ENCODE results near the gene CLRN1.

Gene CLRN1

GRCh38 chr3:150920236-150920635 lies 52.3 kb downstream of the CLRN1 start:
- no peak for DNase-seq (ENCODE audit: low spot score)

GRCh38 chr3:150917951-150918350 lies 54.6 kb downstream of the CLRN1 start:
- no peak for DNase-seq (ENCODE audit: low spot score)

- no peak for DNase-seq (ENCODE audit: low spot score)
Measured at GRCh38 chr3:150913133-150913922, 59.2 kb downstream of the CLRN1 start.

GRCh38 chr3:150912501-150912900 lies 60.0 kb downstream of the CLRN1 start:
- DNase-seq (ENCODE audit: low spot score): no peak

GRCh38 chr3:150911771-150912170 lies 60.8 kb downstream of the CLRN1 start:
- no peak for DNase-seq (ENCODE audit: low spot score)

- DNase-seq (ENCODE audit: low spot score): no peak
Measured at GRCh38 chr3:150906461-150906860, 66.1 kb downstream of the CLRN1 start.

- DNase-seq (ENCODE audit: low spot score): no peak
Measured at GRCh38 chr3:150905746-150906145, 66.8 kb downstream of the CLRN1 start.

- DNase-seq (ENCODE audit: low spot score): no peak
Measured at GRCh38 chr3:150905339-150905738, 67.2 kb downstream of the CLRN1 start, which contains the start of gene MINDY4B. Gene MINDY4B (minus strand): TSS chr3:150905439. CDS start chr3:150905439, 0 bp downstream.

GRCh38 chr3:150902988-150903387 lies 69.5 kb downstream of the CLRN1 start:
- no peak for DNase-seq (ENCODE audit: low spot score)

GRCh38 chr3:150901793-150902192 lies 70.7 kb downstream of the CLRN1 start:
- DNase-seq (ENCODE audit: low spot score): no peak

GRCh38 chr3:150899141-150899540 lies 73.4 kb downstream of the CLRN1 start:
- DNase-seq (ENCODE audit: low spot score): no peak

- DNase-seq (ENCODE audit: low spot score): no peak
Measured at GRCh38 chr3:150898046-150898754, 74.3 kb downstream of the CLRN1 start.

GRCh38 chr3:150897592-150897991 lies 74.9 kb downstream of the CLRN1 start:
- DNase-seq (ENCODE audit: low spot score): no peak

GRCh38 chr3:150890831-150891230 lies 81.7 kb downstream of the CLRN1 start:
- DNase-seq (ENCODE audit: low spot score): no peak

- DNase-seq (ENCODE audit: low spot score): no peak
Measured at GRCh38 chr3:150890295-150890694, 82.2 kb downstream of the CLRN1 start.

GRCh38 chr3:150889106-150889505 lies 83.4 kb downstream of the CLRN1 start:
- DNase-seq (ENCODE audit: low spot score): no peak

GRCh38 chr3:150887031-150887430 lies 85.5 kb downstream of the CLRN1 start:
- no peak for DNase-seq (ENCODE audit: low spot score)

GRCh38 chr3:150885535-150885934 lies 87.0 kb downstream of the CLRN1 start:
- DNase-seq (ENCODE audit: low spot score): no peak

- no peak for DNase-seq (ENCODE audit: low spot score)
Measured at GRCh38 chr3:150878996-150879575, 93.4 kb downstream of the CLRN1 start.

GRCh38 chr3:150878290-150878689 lies 94.2 kb downstream of the CLRN1 start:
- DNase-seq (ENCODE audit: low spot score): no peak

- DNase-seq (ENCODE audit: low spot score): no peak
Measured at GRCh38 chr3:150877303-150877702, 95.2 kb downstream of the CLRN1 start.

GRCh38 chr3:150876611-150877265 lies 95.8 kb downstream of the CLRN1 start:
- DNase-seq (ENCODE audit: low spot score): no peak

Measured in CD4-positive, alpha-beta T cell treated with Interleukin-2 at 100 ng/mL for 4 hours (primary cell).